Stimulated activated naive CD4-positive, alpha-beta T cell (primary cell): ENCODE results near the gene RGS11.
A peak's percentile ranks its signal among the peaks of the same experiment; 100 is the strongest.

Source experiments
- DNase-seq, 6 experiments: peaks; one replicate each; lab custom pipeline; 2025; lab: John Stamatoyannopoulos, UW

Gene RGS11

GRCh38 chr16:229731-230281 lies 45.9 kb downstream of the RGS11 start:
- no peak for DNase-seq

DNA sequence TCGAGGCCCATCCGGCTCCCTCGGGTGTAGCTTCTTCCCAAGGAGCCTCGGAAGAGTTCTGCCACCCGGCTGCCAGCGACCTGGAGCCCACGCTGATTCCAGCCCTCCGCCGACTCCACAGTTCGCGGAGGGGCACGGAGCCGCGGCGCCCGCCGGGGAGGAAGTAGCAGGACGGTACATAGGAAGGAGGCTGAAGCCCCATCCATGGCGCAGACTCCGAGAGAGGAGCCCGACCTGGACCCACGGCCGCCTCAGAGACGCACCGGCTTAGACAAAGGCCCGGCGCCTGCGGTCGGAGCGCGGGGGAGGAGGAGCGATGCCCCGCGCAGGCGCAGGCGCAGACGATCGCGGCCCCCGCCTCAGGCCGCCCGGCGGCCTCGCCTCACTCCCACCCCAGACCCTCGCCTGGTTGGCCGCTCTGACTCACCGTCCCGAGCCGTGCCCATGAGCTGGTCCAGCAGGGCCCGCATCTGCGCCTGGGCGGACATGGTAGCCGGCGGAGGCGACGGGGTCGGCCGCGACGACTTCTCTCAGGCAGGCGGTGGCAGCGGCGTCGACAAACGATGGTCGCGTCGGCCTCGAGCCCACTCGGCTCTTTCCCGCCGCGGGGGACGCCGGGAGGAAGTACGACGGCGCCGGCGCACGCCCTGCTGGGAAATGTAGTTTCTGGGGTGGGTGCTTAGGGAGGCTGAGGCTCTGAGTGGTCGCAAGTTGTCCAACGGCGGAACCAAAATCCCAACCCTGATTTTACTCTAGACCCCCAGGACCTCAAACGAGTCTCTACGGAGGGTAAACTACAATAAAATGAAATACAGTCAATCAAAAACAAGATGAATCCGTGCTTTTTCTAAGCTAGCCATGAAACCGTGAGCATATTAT lies 46.7 kb downstream of the RGS11 start, which contains the start of gene LUC7L:
LUC7L (minus strand) TSS at position 598 of the 879 bp plus-strand sequence; CDS start at position 488, 110 bp downstream.
- DNase-seq, result peak; percentile 70 to 92 (median 82)

DNA sequence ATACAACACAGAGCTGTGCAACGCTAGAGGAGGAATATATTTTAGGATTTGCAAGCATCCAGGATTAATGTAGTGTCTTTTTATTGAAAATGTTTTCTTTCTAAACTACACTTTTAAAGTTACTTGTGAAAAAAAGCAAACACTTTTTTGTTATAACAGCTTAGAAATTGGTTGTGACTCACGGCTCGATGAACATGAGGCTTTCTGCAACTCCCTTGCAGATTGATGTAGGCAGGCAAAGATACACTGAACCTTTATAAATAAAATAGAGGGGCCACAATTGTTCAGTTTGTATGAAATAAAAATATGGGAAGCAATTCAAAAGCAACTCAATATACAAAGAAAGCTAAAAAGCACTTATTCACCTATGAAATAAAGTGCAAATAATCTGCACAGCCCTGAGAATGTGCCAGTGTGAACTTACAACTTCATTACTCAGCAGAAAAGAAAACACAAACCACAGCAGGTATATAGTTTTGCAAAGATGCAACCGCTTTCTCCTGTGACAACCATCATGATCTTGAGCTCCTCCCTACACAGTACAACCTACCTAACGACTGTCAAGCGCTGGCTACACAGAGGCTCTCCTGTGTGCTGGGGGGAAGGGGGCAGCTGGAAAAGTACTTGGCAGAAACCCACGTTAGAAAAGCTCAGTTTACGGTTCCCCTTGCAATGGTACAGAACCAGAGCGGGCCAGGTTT lies 47.4 kb downstream of the RGS11 start:
- DNase-seq, result no peak

- DNase-seq, result no peak
Measured at GRCh38 chr16:220021-220420, 55.7 kb downstream of the RGS11 start.
